22Rv1 (cell line): Measurements from ENCODE around the gene PARVG.

Experiments used
- ZFX ChIP-seq: fragments of 450-650 bp; IDR thresholded peaks from 2 replicates; pipeline ENCODE4 v1.6.1; 2017; ENCODE audit warnings: antibody characterized with exemption, borderline replicate concordance
- TF ChIP-seq, protein P1 (sequence below): fragments of 450-650 bp; IDR thresholded peaks from 2 replicates; pipeline ENCODE4 v1.5.1; 2017; ENCODE audit warnings: mild to moderate bottlenecking

- TF ChIP-seq, protein P1, sequence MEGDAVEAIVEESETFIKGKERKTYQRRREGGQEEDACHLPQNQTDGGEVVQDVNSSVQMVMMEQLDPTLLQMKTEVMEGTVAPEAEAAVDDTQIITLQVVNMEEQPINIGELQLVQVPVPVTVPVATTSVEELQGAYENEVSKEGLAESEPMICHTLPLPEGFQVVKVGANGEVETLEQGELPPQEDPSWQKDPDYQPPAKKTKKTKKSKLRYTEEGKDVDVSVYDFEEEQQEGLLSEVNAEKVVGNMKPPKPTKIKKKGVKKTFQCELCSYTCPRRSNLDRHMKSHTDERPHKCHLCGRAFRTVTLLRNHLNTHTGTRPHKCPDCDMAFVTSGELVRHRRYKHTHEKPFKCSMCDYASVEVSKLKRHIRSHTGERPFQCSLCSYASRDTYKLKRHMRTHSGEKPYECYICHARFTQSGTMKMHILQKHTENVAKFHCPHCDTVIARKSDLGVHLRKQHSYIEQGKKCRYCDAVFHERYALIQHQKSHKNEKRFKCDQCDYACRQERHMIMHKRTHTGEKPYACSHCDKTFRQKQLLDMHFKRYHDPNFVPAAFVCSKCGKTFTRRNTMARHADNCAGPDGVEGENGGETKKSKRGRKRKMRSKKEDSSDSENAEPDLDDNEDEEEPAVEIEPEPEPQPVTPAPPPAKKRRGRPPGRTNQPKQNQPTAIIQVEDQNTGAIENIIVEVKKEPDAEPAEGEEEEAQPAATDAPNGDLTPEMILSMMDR, result no peak
- no peak for TF ChIP-seq ZFX
Measured at GRCh38 chr22:44171561-44171960, 9.2 kb upstream of the PARVG start.
